GM12874 (cell line): ENCODE measurements around the gene EMC7.
A peak's percentile ranks its signal among the peaks of the same experiment; 100 is the strongest.

ENCODE experiments used
- CTCF ChIP-seq: IDR thresholded peaks from 2 replicates; pipeline ENCODE4 v1.5.1; 2011; ENCODE audit warnings: low read depth, mild to moderate bottlenecking, control low read depth, low read length, moderate library complexity; ENCODE audit not compliant: insufficient read depth

Gene EMC7

GRCh38 chr15:34109797-34110663, 8.4 kb upstream of the EMC7 start:
- TF ChIP-seq CTCF = peak; percentile 53; the same call in 1 of the 2 replicates

GRCh38 chr15:34107315-34107714, 5.7 kb upstream of the EMC7 start:
- TF ChIP-seq CTCF = no peak

GRCh38 chr15:34106423-34106822, 4.8 kb upstream of the EMC7 start:
- no peak for TF ChIP-seq CTCF

GRCh38 chr15:34102175-34102925, 688 bp upstream of the EMC7 start:
- no peak for TF ChIP-seq CTCF

- TF ChIP-seq CTCF = no peak
These were observed 1.7 kb downstream of the EMC7 start for GRCh38 chr15:34099914-34100313.

- no peak for TF ChIP-seq CTCF
These were observed 15.9 kb downstream of the EMC7 start for GRCh38 chr15:34085746-34086145.

GRCh38 chr15:34084086-34084485, 17.6 kb downstream of the EMC7 start:
- TF ChIP-seq CTCF = no peak
